H1 (cell line): Measurements from ENCODE around the gene PTPRT. TPM values are rescaled to one million over a fixed set of nuclear protein-coding genes. Genes with fewer than 3 reads are reported as not detected.

Experiments
- CTCF ChIA-PET: fragments of 300-600 bp; sonication (Branson Sonifier 250); formaldehyde crosslinking; loops from one replicate; lab custom pipeline; 2021; ENCODE audit not compliant: partially characterized antibody; lab: Charles Lee
- POLR2A ChIA-PET: fragments of 300-600 bp; sonication (Branson Sonifier 250); formaldehyde crosslinking; loops from one replicate; lab custom pipeline; 2021; ENCODE audit warnings: inconsistent platforms; ENCODE audit not compliant: partially characterized antibody; lab: Charles Lee
- DNase-seq, 2 experiments: peaks; one replicate each; pipeline versions ENCODE4 v3.0.0 to v3.0.0-alpha.2; 2010 to 2022; ENCODE audit warnings: low spot score in 2 of 2, low read depth in 1 of 2, mixed read lengths in 1 of 2
- FAIRE-seq: peaks from 2 replicates; lab custom pipeline; 2011; peaks lifted over from hg19 to GRCh38; lab: Jason Lieb, UNC
- H2AFZ ChIP-seq: 2 replicates; pipeline ENCODE4 v1.8.1; 2012; ENCODE audit warnings: low read length, inconsistent platforms
- H2AK5ac ChIP-seq: 2 replicates; pipeline ENCODE4 v1.6.1; 2013; ENCODE audit warnings: low read depth, low read length
- H2BK120ac ChIP-seq: replicated peaks from 2 replicates; pipeline ENCODE3; 2013; ENCODE audit warnings: low read depth, low read length, inconsistent platforms
- H2BK12ac ChIP-seq: 2 replicates; pipeline ENCODE4 v1.6.1; 2013; ENCODE audit warnings: low read depth, low read length
- H2BK15ac ChIP-seq: 2 replicates; pipeline ENCODE4 v1.6.1; 2013; ENCODE audit warnings: low read length
- H2BK20ac ChIP-seq: 2 replicates; pipeline ENCODE4 v1.6.1; 2013; ENCODE audit warnings: low read length
- H2BK5ac ChIP-seq: 2 replicates; pipeline ENCODE4 v1.6.1; 2013; ENCODE audit warnings: low read depth, low read length
- H3K14ac ChIP-seq: 2 replicates; pipeline ENCODE4 v1.6.1; 2013; ENCODE audit warnings: inconsistent platforms; ENCODE audit not compliant: insufficient read length
- H3K18ac ChIP-seq: 2 replicates; pipeline ENCODE4 v1.6.1; 2013; ENCODE audit warnings: low read length; ENCODE audit errors: extremely low read depth
- H3K23ac ChIP-seq: 2 replicates; pipeline ENCODE4 v1.6.1; 2013; ENCODE audit warnings: inconsistent platforms; ENCODE audit not compliant: insufficient read length
- H3K23me2 ChIP-seq: 2 replicates; pipeline ENCODE4 v1.6.1; 2013; ENCODE audit warnings: low read depth, low read length
- H3K27ac ChIP-seq: 2 replicates; pipeline ENCODE4 v1.6.1; 2011; ENCODE audit warnings: low read depth, low read length, inconsistent platforms
- H3K27me3 ChIP-seq, 4 experiments: replicated peaks in 1 of 4; 1 replicate in 1 of 4; 2 replicates in 3 of 4; pipeline versions ENCODE4 v1.6.1 to v1.8.1; 2011 to 2013; ENCODE audit warnings: low read length in 3 of 4, mild to moderate bottlenecking in 3 of 4, inconsistent platforms in 2 of 4, mixed read lengths in 2 of 4, moderate library complexity in 1 of 4; ENCODE audit not compliant: control insufficient read depth in 3 of 4, insufficient read depth in 3 of 4; ENCODE audit errors: extremely low read depth in 1 of 4
- H3K36me3 ChIP-seq, 4 experiments: 2 replicates each; pipeline versions ENCODE4 v1.6.1 to v1.8.1; 2011 to 2013; ENCODE audit warnings: mild to moderate bottlenecking in 4 of 4, low read length in 3 of 4, moderate library complexity in 2 of 4, control low read depth in 1 of 4, inconsistent platforms in 1 of 4; ENCODE audit not compliant: insufficient read depth in 4 of 4, control insufficient read depth in 2 of 4
- H3K4ac ChIP-seq: replicated peaks from 2 replicates; pipeline ENCODE3; 2013; ENCODE audit warnings: low read length, low read depth, mixed read lengths, inconsistent platforms; ENCODE audit not compliant: insufficient read length
- H3K4me1 ChIP-seq, 4 experiments: replicated peaks in 1 of 4; 1 replicate in 1 of 4; 2 replicates in 3 of 4; pipeline versions ENCODE4 v1.6.1 to v1.8.1; 2011 to 2013; ENCODE audit warnings: low read length in 3 of 4, inconsistent platforms in 2 of 4, mixed read lengths in 1 of 4; ENCODE audit not compliant: insufficient read depth in 4 of 4, control insufficient read depth in 3 of 4
- H3K4me2 ChIP-seq, 2 experiments: 2 replicates each; pipeline versions ENCODE4 v1.6.1 to v1.8.1; 2011 to 2013; ENCODE audit warnings: low read depth in 2 of 2, low read length in 2 of 2, control low read depth in 1 of 2, inconsistent platforms in 1 of 2, mild to moderate bottlenecking in 1 of 2; ENCODE audit not compliant: insufficient read depth in 1 of 2
- H3K4me3 ChIP-seq, 4 experiments: fragments of 200-600, 300-600 bp in 1 of 4; sonication (generic), shearing (Covaris generic), sonication (Bioruptor Twin) in 1 of 4; 2 replicates each; pipeline versions ENCODE4 v1.5.1 to v1.8.1; 2011 to 2016; ENCODE audit warnings: low read length in 4 of 4, low read depth in 3 of 4, control low read depth in 2 of 4, inconsistent platforms in 2 of 4, mild to moderate bottlenecking in 2 of 4, mixed read lengths in 1 of 4, moderate library complexity in 1 of 4; ENCODE audit not compliant: insufficient read depth in 2 of 4; ENCODE audit errors: extremely low read depth in 1 of 4
- H3K56ac ChIP-seq: replicated peaks from 2 replicates; pipeline ENCODE3; 2013; ENCODE audit warnings: low read depth, mild to moderate bottlenecking, mixed read lengths, low read length, inconsistent platforms; ENCODE audit not compliant: insufficient read length
- H3K79me1 ChIP-seq: 2 replicates; pipeline ENCODE4 v1.6.1; 2013; ENCODE audit warnings: low read depth, low read length, control low read depth
- H3K79me2 ChIP-seq, 2 experiments: 2 replicates each; pipeline versions ENCODE4 v1.6.1 to v1.8.1; 2012 to 2013; ENCODE audit warnings: low read length in 2 of 2, mild to moderate bottlenecking in 2 of 2, inconsistent platforms in 1 of 2; ENCODE audit not compliant: insufficient read depth in 2 of 2, control insufficient read depth in 1 of 2
- H3K9ac ChIP-seq, 4 experiments: replicated peaks in 1 of 4; 1 replicate in 1 of 4; 2 replicates in 3 of 4; pipeline versions ENCODE4 v1.6.1 to v1.8.1; 2011 to 2013; ENCODE audit warnings: low read depth in 3 of 4, low read length in 3 of 4, control low read depth in 2 of 4, mild to moderate bottlenecking in 2 of 4, moderate library complexity in 2 of 4, inconsistent platforms in 1 of 4; ENCODE audit errors: extremely low read depth in 1 of 4
- H3K9me3 ChIP-seq, 2 experiments: 2 replicates each; pipeline versions ENCODE4 v1.6.1 to v1.8.1; 2012 to 2013; ENCODE audit warnings: mild to moderate bottlenecking in 2 of 2, moderate library complexity in 2 of 2, control low read depth in 1 of 2, inconsistent platforms in 1 of 2, low read depth in 1 of 2, low read length in 1 of 2, mixed read lengths in 1 of 2; ENCODE audit not compliant: insufficient read depth in 2 of 2
- H4K20me1 ChIP-seq, 2 experiments: replicated peaks in 1 of 2; 2 replicates each; pipeline versions ENCODE3 to v1.8.1; 2011 to 2013; ENCODE audit warnings: inconsistent platforms in 2 of 2, low read length in 2 of 2, mild to moderate bottlenecking in 1 of 2; ENCODE audit not compliant: insufficient read depth in 2 of 2, control insufficient read depth in 1 of 2
- H4K5ac ChIP-seq: 2 replicates; pipeline ENCODE4 v1.6.1; 2013; ENCODE audit warnings: low read length, low read depth, mixed read lengths, inconsistent platforms; ENCODE audit not compliant: insufficient read length
- H4K8ac ChIP-seq: 2 replicates; pipeline ENCODE4 v1.8.0; 2013; ENCODE audit warnings: mild to moderate bottlenecking, moderate library complexity, low read length, inconsistent platforms; ENCODE audit not compliant: insufficient read depth; ENCODE audit errors: extremely low read depth
- H4K91ac ChIP-seq: replicated peaks from 2 replicates; pipeline ENCODE3; 2013; ENCODE audit warnings: low read length, mixed read lengths, inconsistent platforms; ENCODE audit not compliant: insufficient read length
- CEBPB ChIP-seq: IDR thresholded peaks from 2 replicates; pipeline ENCODE4 v1.6.1; 2012; ENCODE audit warnings: low read depth, low read length
- POLR2A ChIP-seq, 2 experiments: IDR thresholded peaks; 1 replicate in 1 of 2; 2 replicates in 1 of 2; pipeline ENCODE4 v1.6.1; 2011; ENCODE audit warnings: low read depth in 2 of 2, low read length in 2 of 2, mild to moderate bottlenecking in 2 of 2; ENCODE audit errors: control extremely low read depth in 1 of 2
- whole genome bisulfite sequencing, 2 experiments: shearing (Covaris generic) in 1 of 2; methylation state at CpG; one replicate each; pipeline versions ENCODE4 v1.1.6 to v1.1.7; 2013 to 2015; ENCODE audit warnings: low lambda C conversion rate in 2 of 2, mixed read lengths in 2 of 2, inconsistent platforms in 1 of 2, low coverage in 1 of 2, missing lambda C conversion rate in 1 of 2; ENCODE audit not compliant: insufficient replicate concordance in 2 of 2, insufficient coverage in 1 of 2, insufficient read length in 1 of 2; ENCODE audit errors: extremely low coverage in 1 of 2, missing lambda C conversion rate in 1 of 2; 5-methylcytosine and 5-hydroxymethylcytosine counted together
- polyA plus RNA-seq, 7 experiments: library from polyadenylated mRNA; depleted of rRNA in 3 of 7; stranded (reverse) in 5 of 7; unstranded in 2 of 7; fragments of >200 nt in 5 of 7; fragments of 200-250 nt in 2 of 7; gene quantifications; 1 replicate in 5 of 7; 2 replicates in 1 of 7; 4 replicates in 1 of 7; pipeline versions ENCODE4 v1.2.1 to v1.2.3, GENCODE V29; 2011 to 2013; ENCODE audit warnings: missing spikeins in 2 of 7, mixed read lengths in 2 of 7
- total RNA-seq: library from RNA; stranded (reverse); fragmentation: NEBNext Ultra II Directional; extraction: Animal tissue kit (Norgen Biotek cat#: 25700); gene quantifications from 2 replicates; pipeline ENCODE4 v1.2.1, GENCODE V29; 2021

The PTPRT gene
- total and polyA plus RNA-seq, 2 of the 8 experiments (the other 6 are each of a cell fraction or from before 2014, with no cell fraction given): 0.33 to 1.8 TPM

- no peak overlapping the region for H3K9ac ChIP-seq
- FAIRE-seq (no peak), DNase-seq (no peak)
- H2BK5ac ChIP-seq: no peak overlapping the region
- H2BK20ac ChIP-seq: no peak overlapping the region
- no peaks in the 10 kb centered on the region for H3K79me2 ChIP-seq
- no peak overlapping the region for H2BK120ac ChIP-seq
- H3K36me3 ChIP-seq: no peaks in the 10 kb centered on the region
- 86% methylated on average over 3 of the region's 3 CpGs; no CpG with 5 or more reads in 1 of the 2 experiments for WGBS, 2 experiments
- no peak overlapping the region for H3K18ac ChIP-seq
- H2AK5ac ChIP-seq: no peak overlapping the region
- no peak overlapping the region for H3K14ac ChIP-seq
- H3K23me2 ChIP-seq: no peaks in the 10 kb centered on the region
- H3K79me1 ChIP-seq: no peaks in the 10 kb centered on the region
- POLR2A ChIA-PET: no interaction called here
- no peaks in the 10 kb centered on the region for H3K4me1 ChIP-seq
- H2BK15ac ChIP-seq: no peak overlapping the region
- no peak overlapping the region for H4K5ac ChIP-seq
- no peaks in the 10 kb centered on the region for H3K27me3 ChIP-seq
- no peak overlapping the region for H4K8ac ChIP-seq
- H3K4me3 ChIP-seq: no peak overlapping the region
- TF ChIP-seq POLR2A (IDR thresholded peaks at IDR 0.05; ENCODE audit: control extremely low read depth in 1 of 2, low read depth in 2 of 2, low read length in 2 of 2) (no peak), CEBPB (peak; percentile 7; the same call in 1 of the 2 replicates)
- no peaks in the 10 kb centered on the region for H3K9me3 ChIP-seq
- H3K4ac ChIP-seq: no peak overlapping the region
- H3K23ac ChIP-seq: no peak overlapping the region
- H2AFZ ChIP-seq: no peak overlapping the region
- no peak overlapping the region for H3K56ac ChIP-seq
- H3K4me2 ChIP-seq: no peak overlapping the region
- no peak overlapping the region for H4K91ac ChIP-seq
- CTCF ChIA-PET: interaction anchor here (0.9 kb wide), 1 partner anchor 11 kb away, joined by 3 read pairs; no protein-coding TSS in a partner anchor
- H3K27ac ChIP-seq: no peak overlapping the region
- H4K20me1 ChIP-seq: peaks cover 0 to 1% of the 10 kb centered on the region in 2 experiments
- no peak overlapping the region for H2BK12ac ChIP-seq
Observed at GRCh38 chr20:42907730-42908129, 282.0 kb downstream of the PTPRT start.
